HEK293 (cell line): ENCODE results near the gene TMEM187.

Experiments used
- CTCF ChIA-PET: fragments of 350-600 bp; formaldehyde crosslinking; extraction: SDS; loops from one replicate; lab custom pipeline; 2021; ENCODE audit warnings: antibody characterized with exemption; lab: Yijun Ruan, JAX
- POLR2A ChIA-PET: fragments of 300-600 bp; formaldehyde crosslinking; extraction: SDS; loops from one replicate; lab custom pipeline; 2020; ENCODE audit warnings: antibody characterized with exemption, inconsistent platforms; lab: Yijun Ruan, JAX
- H3K27ac ChIP-seq: fragments of 200-500 bp; sonication (Bioruptor generic); 2 replicates; pipeline ENCODE4 v1.5.1; 2014; ENCODE audit warnings: low read depth, low read length, control low read depth, inconsistent platforms; ENCODE audit errors: extremely low read depth
- H3K36me3 ChIP-seq, 2 experiments: fragments of 200-500 bp in 1 of 2; sonication (Bioruptor generic) in 1 of 2; 1 replicate in 1 of 2; 2 replicates in 1 of 2; pipeline ENCODE4 v1.5.1; 2014 to 2017; ENCODE audit warnings: inconsistent platforms in 2 of 2, low read length in 2 of 2; ENCODE audit not compliant: control insufficient read depth in 2 of 2, insufficient read depth in 1 of 2
- H3K4me1 ChIP-seq: fragments of 200-500 bp; sonication (Bioruptor generic); 2 replicates; pipeline ENCODE4 v1.5.1; 2014; ENCODE audit warnings: mild to moderate bottlenecking, low read length, inconsistent platforms; ENCODE audit not compliant: control insufficient read depth, insufficient read depth
- H3K4me3 ChIP-seq: 2 replicates; pipeline ENCODE4 v1.5.1; 2011; ENCODE audit warnings: low read depth, mild to moderate bottlenecking, control low read depth, low read length, moderate library complexity
- H3K9me3 ChIP-seq: fragments of 200-500 bp; sonication (Bioruptor generic); 2 replicates; pipeline ENCODE4 v1.5.1; 2014; ENCODE audit warnings: low read depth, low read length, inconsistent platforms; ENCODE audit not compliant: control insufficient read depth, insufficient read depth
- HOXC10 ChIP-seq: sonication (generic); formaldehyde crosslinking; IDR thresholded peaks from 2 replicates; pipeline ENCODE4 v1.8.1; 2023; ENCODE audit warnings: mild to moderate bottlenecking, missing genetic modification reagents
- KLF16 ChIP-seq: fragments of 450-650 bp; formaldehyde crosslinking; IDR thresholded peaks from 2 replicates; pipeline ENCODE4 v1.5.1; 2017; ENCODE audit warnings: missing biosample characterization, missing genetic modification characterization
- SALL2 ChIP-seq: fragments of 450-650 bp; formaldehyde crosslinking; IDR thresholded peaks from 2 replicates; pipeline ENCODE4 v1.5.0; 2017; ENCODE audit warnings: missing biosample characterization, mild to moderate bottlenecking, missing genetic modification characterization, borderline replicate concordance
- ZNF114 ChIP-seq: fragments of 450-650 bp; formaldehyde crosslinking; IDR thresholded peaks from 2 replicates; pipeline ENCODE4 v1.5.0; 2017; ENCODE audit warnings: missing biosample characterization, missing genetic modification characterization
- ZNF24 ChIP-seq: fragments of 450-650 bp; formaldehyde crosslinking; IDR thresholded peaks from 2 replicates; pipeline ENCODE4 v1.5.1; 2016; ENCODE audit warnings: missing biosample characterization, missing genetic modification characterization
- ZNF529 ChIP-seq: fragments of 450-650 bp; formaldehyde crosslinking; IDR thresholded peaks from 2 replicates; pipeline ENCODE4 v1.5.1; 2017; ENCODE audit warnings: missing genetic modification characterization, missing biosample characterization; ENCODE audit not compliant: insufficient replicate concordance
- ZSCAN16 ChIP-seq: fragments of 450-650 bp; formaldehyde crosslinking; IDR thresholded peaks from 2 replicates; pipeline ENCODE4 v1.5.1; 2016; ENCODE audit warnings: missing biosample characterization, missing genetic modification characterization
- ZXDB ChIP-seq: fragments of 450-650 bp; formaldehyde crosslinking; IDR thresholded peaks from 2 replicates; pipeline ENCODE4 v1.5.1; 2016; ENCODE audit warnings: missing biosample characterization, missing genetic modification characterization
- TF ChIP-seq, protein P1 (sequence below): fragments of 450-650 bp; IDR thresholded peaks from 2 replicates; pipeline ENCODE4 v1.5.1; 2018; ENCODE audit warnings: missing biosample characterization, missing genetic modification characterization
- TF ChIP-seq, protein P2 (sequence below): fragments of 450-650 bp; formaldehyde crosslinking; IDR thresholded peaks from 2 replicates; pipeline ENCODE4 v1.5.1; 2016; ENCODE audit warnings: missing biosample characterization, missing genetic modification characterization, borderline replicate concordance
- TF ChIP-seq, protein P3 (sequence below): fragments of 450-650 bp; formaldehyde crosslinking; IDR thresholded peaks from 2 replicates; pipeline ENCODE4 v1.5.1; 2016; ENCODE audit warnings: missing biosample characterization, missing genetic modification characterization
- TF ChIP-seq, protein P4 (sequence below): fragments of 450-650 bp; formaldehyde crosslinking; IDR thresholded peaks from 2 replicates; pipeline ENCODE4 v1.5.1; 2016; ENCODE audit warnings: missing biosample characterization, missing genetic modification characterization, borderline replicate concordance

Gene TMEM187

DNA sequence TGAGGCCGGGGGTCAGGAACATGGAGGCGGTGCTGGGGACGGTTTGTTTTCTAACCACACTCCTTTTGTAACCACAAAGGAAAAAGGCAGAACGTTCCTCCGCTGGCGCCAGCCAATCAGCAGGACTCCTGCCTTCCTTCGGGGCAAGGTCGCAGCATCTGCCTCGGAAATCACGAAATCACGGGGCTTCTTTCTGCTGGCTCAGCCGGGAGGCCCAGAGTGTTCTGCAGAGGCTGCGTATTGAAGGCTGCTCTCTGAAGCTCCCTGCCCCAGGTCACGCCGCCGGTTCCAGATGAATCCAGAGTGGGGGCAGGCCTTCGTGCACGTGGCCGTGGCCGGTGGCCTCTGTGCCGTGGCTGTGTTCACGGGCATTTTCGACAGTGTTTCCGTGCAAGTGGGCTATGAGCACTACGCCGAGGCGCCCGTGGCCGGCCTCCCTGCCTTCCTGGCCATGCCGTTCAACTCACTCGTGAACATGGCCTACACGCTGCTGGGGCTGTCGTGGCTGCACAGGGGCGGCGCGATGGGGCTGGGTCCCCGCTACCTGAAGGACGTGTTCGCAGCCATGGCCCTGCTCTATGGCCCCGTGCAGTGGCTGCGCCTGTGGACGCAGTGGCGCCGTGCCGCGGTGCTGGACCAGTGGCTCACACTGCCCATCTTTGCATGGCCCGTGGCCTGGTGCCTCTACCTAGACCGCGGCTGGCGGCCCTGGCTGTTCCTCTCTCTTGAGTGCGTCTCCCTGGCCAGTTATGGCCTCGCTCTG, 9.4 kb downstream of the TMEM187 start:
- Histone ChIP-seq H3K36me3 (no peaks in the 10 kb centered on the region), H3K4me3 (no peak overlapping the region), H3K27ac (no peak overlapping the region), H3K4me1 (no peaks in the 10 kb centered on the region), H3K9me3 (no peaks in the 10 kb centered on the region)
- POLR2A ChIA-PET: interaction anchor here (1.6 to 1.9 kb wide), 2 partner anchors 9 to 11 kb away, joined by 4 to 8 read pairs; partner anchors contain the start of genes HCFC1 and TMEM187
- no peak for TF ChIP-seq ZXDB (tag by site-specific recombination)
- TF ChIP-seq, protein P1, sequence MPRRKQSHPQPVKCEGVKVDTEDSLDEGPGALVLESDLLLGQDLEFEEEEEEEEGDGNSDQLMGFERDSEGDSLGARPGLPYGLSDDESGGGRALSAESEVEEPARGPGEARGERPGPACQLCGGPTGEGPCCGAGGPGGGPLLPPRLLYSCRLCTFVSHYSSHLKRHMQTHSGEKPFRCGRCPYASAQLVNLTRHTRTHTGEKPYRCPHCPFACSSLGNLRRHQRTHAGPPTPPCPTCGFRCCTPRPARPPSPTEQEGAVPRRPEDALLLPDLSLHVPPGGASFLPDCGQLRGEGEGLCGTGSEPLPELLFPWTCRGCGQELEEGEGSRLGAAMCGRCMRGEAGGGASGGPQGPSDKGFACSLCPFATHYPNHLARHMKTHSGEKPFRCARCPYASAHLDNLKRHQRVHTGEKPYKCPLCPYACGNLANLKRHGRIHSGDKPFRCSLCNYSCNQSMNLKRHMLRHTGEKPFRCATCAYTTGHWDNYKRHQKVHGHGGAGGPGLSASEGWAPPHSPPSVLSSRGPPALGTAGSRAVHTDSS (tag by site-specific recombination): no peak
- TF ChIP-seq HOXC10 (CRISPR knock-in tag): 0 out of 2 replicates have a peak, but pooled peaks have one; percentile 28
- CTCF ChIA-PET: interaction anchor here (0.6 to 1.1 kb wide), 2 partner anchors 9 to 31 kb away, joined by 3 read pairs; partner anchors contain the start of gene TMEM187

DNA sequence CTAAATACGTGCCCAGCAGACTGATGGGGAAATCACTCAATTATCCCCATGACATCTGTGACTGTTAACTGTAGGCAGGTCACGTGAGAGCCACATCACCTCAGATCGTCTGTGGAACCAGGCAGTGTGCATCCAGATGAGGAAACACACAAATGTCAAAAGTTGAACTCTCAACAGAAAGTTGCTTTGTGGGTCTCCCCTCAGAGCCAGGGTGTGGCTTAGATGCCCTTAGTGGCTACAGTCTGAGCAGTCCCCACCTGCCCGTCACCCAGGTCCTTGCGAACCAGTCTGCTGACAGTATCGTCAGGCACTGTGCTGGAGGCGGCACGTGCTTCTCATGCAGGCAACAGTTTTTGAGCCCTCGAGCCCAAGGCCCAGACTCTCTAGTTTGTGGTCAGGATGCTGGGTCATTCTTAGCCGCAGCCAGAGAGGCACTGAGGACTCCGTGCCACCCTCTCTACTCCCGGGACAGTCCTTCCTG, 10.8 kb downstream of the TMEM187 start:
- H3K27ac ChIP-seq: no peak overlapping the region
- ChIA-PET CTCF (no interaction called here), POLR2A (no interaction called here)
- no peak overlapping the region for H3K4me3 ChIP-seq
- no peaks in the 10 kb centered on the region for H3K36me3 ChIP-seq
- H3K4me1 ChIP-seq: no peaks in the 10 kb centered on the region
- TF ChIP-seq, protein P2, sequence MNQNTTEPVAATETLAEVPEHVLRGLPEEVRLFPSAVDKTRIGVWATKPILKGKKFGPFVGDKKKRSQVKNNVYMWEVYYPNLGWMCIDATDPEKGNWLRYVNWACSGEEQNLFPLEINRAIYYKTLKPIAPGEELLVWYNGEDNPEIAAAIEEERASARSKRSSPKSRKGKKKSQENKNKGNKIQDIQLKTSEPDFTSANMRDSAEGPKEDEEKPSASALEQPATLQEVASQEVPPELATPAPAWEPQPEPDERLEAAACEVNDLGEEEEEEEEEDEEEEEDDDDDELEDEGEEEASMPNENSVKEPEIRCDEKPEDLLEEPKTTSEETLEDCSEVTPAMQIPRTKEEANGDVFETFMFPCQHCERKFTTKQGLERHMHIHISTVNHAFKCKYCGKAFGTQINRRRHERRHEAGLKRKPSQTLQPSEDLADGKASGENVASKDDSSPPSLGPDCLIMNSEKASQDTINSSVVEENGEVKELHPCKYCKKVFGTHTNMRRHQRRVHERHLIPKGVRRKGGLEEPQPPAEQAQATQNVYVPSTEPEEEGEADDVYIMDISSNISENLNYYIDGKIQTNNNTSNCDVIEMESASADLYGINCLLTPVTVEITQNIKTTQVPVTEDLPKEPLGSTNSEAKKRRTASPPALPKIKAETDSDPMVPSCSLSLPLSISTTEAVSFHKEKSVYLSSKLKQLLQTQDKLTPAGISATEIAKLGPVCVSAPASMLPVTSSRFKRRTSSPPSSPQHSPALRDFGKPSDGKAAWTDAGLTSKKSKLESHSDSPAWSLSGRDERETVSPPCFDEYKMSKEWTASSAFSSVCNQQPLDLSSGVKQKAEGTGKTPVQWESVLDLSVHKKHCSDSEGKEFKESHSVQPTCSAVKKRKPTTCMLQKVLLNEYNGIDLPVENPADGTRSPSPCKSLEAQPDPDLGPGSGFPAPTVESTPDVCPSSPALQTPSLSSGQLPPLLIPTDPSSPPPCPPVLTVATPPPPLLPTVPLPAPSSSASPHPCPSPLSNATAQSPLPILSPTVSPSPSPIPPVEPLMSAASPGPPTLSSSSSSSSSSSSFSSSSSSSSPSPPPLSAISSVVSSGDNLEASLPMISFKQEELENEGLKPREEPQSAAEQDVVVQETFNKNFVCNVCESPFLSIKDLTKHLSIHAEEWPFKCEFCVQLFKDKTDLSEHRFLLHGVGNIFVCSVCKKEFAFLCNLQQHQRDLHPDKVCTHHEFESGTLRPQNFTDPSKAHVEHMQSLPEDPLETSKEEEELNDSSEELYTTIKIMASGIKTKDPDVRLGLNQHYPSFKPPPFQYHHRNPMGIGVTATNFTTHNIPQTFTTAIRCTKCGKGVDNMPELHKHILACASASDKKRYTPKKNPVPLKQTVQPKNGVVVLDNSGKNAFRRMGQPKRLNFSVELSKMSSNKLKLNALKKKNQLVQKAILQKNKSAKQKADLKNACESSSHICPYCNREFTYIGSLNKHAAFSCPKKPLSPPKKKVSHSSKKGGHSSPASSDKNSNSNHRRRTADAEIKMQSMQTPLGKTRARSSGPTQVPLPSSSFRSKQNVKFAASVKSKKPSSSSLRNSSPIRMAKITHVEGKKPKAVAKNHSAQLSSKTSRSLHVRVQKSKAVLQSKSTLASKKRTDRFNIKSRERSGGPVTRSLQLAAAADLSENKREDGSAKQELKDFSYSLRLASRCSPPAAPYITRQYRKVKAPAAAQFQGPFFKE (tag by site-specific recombination): no peak
- TF ChIP-seq ZNF529 (no peak), KLF16 (tag by site-specific recombination) (no peak), ZSCAN16 (no peak), ZNF114 (no peak), ZNF24 (no peak), SALL2 (tag by site-specific recombination) (no peak)
- TF ChIP-seq, protein P3, sequence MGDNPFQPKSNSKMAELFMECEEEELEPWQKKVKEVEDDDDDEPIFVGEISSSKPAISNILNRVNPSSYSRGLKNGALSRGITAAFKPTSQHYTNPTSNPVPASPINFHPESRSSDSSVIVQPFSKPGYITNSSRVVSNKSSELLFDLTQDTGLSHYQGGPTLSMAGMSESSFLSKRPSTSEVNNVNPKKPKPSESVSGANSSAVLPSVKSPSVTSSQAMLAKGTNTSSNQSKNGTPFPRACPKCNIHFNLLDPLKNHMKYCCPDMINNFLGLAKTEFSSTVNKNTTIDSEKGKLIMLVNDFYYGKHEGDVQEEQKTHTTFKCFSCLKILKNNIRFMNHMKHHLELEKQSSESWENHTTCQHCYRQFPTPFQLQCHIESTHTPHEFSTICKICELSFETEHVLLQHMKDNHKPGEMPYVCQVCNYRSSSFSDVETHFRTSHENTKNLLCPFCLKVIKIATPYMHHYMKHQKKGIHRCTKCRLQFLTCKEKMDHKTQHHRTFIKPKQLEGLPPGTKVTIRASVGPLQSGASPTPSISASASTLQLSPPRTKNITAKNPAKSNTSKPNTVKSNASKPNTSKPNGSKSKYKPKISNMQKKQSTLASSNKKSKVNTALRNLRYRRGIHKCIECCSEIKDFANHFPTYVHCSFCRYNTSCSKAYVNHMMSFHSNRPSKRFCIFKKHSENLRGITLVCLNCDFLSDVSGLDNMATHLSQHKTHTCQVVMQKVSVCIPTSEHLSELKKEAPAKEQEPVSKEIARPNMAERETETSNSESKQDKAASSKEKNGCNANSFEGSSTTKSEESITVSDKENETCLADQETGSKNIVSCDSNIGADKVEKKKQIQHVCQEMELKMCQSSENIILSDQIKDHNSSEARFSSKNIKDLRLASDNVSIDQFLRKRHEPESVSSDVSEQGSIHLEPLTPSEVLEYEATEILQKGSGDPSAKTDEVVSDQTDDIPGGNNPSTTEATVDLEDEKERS (tag by site-specific recombination): no peak
- TF ChIP-seq, protein P4, sequence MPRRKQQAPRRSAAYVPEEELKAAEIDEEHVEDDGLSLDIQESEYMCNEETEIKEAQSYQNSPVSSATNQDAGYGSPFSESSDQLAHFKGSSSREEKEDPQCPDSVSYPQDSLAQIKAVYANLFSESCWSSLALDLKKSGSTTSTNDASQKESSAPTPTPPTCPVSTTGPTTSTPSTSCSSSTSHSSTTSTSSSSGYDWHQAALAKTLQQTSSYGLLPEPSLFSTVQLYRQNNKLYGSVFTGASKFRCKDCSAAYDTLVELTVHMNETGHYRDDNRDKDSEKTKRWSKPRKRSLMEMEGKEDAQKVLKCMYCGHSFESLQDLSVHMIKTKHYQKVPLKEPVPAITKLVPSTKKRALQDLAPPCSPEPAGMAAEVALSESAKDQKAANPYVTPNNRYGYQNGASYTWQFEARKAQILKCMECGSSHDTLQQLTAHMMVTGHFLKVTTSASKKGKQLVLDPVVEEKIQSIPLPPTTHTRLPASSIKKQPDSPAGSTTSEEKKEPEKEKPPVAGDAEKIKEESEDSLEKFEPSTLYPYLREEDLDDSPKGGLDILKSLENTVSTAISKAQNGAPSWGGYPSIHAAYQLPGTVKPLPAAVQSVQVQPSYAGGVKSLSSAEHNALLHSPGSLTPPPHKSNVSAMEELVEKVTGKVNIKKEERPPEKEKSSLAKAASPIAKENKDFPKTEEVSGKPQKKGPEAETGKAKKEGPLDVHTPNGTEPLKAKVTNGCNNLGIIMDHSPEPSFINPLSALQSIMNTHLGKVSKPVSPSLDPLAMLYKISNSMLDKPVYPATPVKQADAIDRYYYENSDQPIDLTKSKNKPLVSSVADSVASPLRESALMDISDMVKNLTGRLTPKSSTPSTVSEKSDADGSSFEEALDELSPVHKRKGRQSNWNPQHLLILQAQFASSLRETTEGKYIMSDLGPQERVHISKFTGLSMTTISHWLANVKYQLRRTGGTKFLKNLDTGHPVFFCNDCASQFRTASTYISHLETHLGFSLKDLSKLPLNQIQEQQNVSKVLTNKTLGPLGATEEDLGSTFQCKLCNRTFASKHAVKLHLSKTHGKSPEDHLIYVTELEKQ (tag by site-specific recombination): no peak
- TF ChIP-seq, all 188 proteins: peak for 0
- no peaks in the 10 kb centered on the region for H3K9me3 ChIP-seq
